OCI-LY3 (cell line): ENCODE data around the gene CSTPP1.

Experiments used
- CTCF ChIP-seq: fragments of 200-600, 300-600 bp; sonication (generic); IDR thresholded peaks from 2 replicates; pipeline ENCODE4 v1.5.1; 2014; ENCODE audit warnings: antibody characterized with exemption, low read length, low read depth
- EZH2phosphoT487 ChIP-seq: fragments of 200-600 bp; shearing (Covaris generic); IDR thresholded peaks from 2 replicates; pipeline ENCODE4 v1.6.1; 2018; ENCODE audit warnings: antibody characterized with exemption, mixed run types, low read depth

DNA sequence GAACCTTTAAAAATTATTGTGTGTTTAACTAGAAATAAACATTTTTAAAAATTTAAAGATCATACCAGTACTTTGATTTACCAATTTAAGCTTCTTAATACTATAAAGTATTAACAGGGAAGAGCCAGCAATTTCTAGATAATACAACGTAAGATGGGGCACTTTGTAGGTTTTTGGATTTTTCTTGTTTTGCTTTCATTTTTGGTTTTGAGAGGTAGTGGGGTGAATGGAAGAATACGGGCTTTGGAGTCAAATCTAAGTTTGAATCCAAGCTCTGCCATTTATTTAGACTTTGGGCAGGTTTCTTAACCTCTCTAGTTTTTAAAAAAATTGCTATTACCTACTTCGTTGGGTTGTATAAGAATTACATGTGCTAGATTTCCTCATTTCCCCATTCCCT is 44.9 kb downstream of the CSTPP1 start:
- TF ChIP-seq CTCF (no peak), EZH2phosphoT487 (no peak)
